Stimulated activated effector memory CD8-positive, alpha-beta T cell treated with anti-CD3 and anti-CD28 coated beads, Interleukin-12 subunit alpha, Interleukin-12 subunit beta, amount 100 ng/mL, for 72 hours (primary cell): ENCODE results near the gene VAC14.

Experiments used
- ATAC-seq: fragments of 150-1000 bp; cut with Tn5 transposase; 2 replicates; pipeline ENCODE4 v1.10.0; 2021
- DNase-seq, 2 donors: peaks; one replicate each; pipeline ENCODE4 v3.0.0; 2021 to 2022; ENCODE audit warnings: low spot score in 2 of 2
- H3K27ac Mint-ChIP-seq: one replicate; pipeline ENCODE4 v1.8.0; 2022; ENCODE audit warnings: mild to moderate bottlenecking, mixed read lengths
- H3K36me3 Mint-ChIP-seq: one replicate; pipeline ENCODE4 v1.8.0; 2022; ENCODE audit warnings: mild to moderate bottlenecking, mixed read lengths
- H3K4me1 Mint-ChIP-seq: one replicate; pipeline ENCODE4 v1.8.0; 2022; ENCODE audit warnings: mixed read lengths
- H3K4me3 Mint-ChIP-seq: one replicate; pipeline ENCODE4 v1.8.0; 2022; ENCODE audit warnings: mild to moderate bottlenecking, mixed read lengths
- H3K9me3 Mint-ChIP-seq: one replicate; pipeline ENCODE4 v1.8.0; 2022; ENCODE audit warnings: mixed read lengths

The VAC14 gene

DNA sequence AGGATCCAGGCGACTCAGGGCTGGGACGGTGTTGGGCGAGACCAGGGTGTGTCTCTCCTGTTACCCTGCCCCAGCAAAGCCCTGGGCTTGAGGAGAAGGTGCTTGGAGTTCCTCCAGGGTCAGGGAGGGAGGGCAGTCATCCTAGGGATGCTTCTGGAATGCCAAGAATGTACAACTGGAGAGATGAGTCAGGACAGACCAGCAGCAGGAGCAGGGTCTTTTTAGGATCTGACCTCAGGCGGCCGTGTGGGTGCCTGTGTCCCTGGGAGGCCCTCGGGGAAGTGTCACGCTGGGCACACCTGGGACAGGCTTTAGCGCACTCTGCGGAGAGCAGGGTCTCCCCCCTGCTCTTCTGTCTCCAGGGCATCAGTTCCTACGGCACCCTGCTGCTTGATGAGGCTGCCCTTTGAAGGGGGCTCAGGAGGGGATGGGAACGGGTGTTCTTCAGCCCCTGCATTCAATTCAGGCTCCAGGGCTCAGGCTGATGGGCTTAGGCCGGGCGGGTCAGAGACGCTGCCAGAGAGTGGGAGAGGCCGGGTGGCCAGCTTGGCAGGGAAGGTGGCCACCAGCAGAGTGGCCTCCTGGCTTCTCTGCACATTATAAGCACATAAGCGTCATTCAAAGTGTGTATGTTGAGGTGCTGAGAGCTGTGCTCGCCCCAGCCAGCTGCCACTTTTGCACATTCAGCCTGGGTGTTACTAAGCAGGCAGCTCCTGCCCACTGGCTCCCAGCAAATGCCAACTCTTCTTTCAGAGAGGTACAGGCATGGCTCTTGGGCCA is 106.7 kb downstream of the VAC14 start:
- Mint-ChIP-seq H3K4me3 (no peak overlapping the region), H3K9me3 (no peaks in the 10 kb centered on the region), H3K27ac (no peak overlapping the region), H3K36me3 (peaks cover 4% of the 10 kb centered on the region), H3K4me1 (peaks cover 23% of the 10 kb centered on the region)
- DNase-seq (no peak), ATAC-seq (no peak)

DNA sequence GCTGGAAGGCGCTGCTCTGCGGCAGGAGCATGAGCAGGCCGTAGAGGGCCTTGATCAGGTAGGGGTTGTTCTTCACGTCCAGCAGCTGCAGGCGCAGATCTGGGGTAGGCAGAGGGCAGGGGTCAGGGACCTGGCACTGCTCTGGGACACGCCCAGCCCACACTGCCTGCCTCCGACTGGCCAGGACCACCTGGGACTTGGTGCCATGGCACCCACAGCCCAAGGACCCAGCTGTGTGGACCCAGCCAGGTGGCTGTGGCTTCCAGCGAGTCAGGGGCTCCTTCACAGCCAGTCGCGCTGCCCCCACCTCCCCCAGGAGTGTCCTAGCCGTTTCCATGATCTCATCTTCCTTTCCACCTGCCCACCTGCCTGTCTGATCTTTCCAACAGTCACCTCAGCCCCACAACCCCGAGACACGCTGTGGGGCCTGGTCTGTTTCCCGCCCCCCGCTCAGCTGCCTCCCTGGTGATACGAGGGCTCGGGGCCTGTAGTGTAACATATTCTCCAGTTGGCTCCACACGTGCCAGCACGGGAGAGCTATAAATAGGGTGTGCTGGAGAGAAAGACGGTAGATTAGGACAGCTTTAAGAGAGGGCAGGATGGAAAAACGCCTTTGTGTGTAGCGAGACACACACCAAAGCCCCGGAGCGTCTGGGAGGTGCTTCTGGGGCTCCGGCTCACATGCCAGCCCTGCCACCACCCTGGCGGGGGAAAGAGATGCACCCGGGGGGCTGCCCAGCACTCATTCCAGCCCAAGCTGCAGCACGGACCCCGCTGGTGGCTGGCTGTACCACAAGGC is 107.9 kb downstream of the VAC14 start:
- Mint-ChIP-seq H3K36me3 (no peaks in the 10 kb centered on the region), H3K9me3 (no peaks in the 10 kb centered on the region), H3K27ac (no peak overlapping the region), H3K4me3 (no peak overlapping the region), H3K4me1 (peaks cover 18% of the 10 kb centered on the region)
- DNase-seq = no peak
- no peak for ATAC-seq

DNA sequence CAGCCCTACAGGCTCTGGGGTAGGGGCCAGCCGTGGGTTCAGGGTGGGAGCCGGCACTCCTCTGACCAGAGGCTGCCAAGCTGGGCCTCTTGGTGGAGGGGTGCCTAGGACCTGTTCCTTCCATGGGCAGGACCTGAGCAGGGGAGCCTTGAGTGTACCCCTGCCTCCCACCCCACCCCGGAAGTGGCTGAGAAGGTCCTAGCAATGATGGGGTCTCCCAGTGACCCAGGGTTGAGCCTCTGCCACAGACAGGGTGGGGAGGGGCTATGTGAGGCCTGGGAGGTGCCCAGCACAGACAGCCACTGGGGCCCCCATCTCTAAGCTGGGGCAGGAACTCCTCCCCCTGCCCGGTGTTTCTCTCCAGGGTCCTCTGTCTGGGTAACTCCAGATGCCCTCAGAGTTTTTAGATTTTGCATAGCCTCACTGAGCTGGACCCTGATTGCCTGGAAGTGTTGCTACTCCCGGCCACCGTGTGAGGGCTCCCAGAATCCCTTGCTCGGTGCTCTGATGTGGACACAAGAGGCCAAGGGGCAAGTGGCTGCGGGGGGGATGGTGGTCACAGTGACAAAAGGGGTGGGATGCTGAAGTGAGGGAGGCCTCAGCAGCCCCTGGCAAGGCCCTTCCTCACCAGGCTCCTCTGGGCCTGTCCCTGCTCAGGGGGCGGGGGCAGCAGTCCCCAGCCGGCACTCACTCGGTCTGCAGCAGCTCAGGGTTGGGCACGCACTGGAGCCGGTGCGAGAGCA is 108.7 kb downstream of the VAC14 start:
- no peak overlapping the region for H3K4me3 Mint-ChIP-seq
- H3K9me3 Mint-ChIP-seq = no peaks in the 10 kb centered on the region
- peaks cover 18% of the 10 kb centered on the region for H3K4me1 Mint-ChIP-seq
- H3K27ac Mint-ChIP-seq = no peak overlapping the region
- ATAC-seq = no peak
- no peaks in the 10 kb centered on the region for H3K36me3 Mint-ChIP-seq
- DNase-seq = no peak

DNA sequence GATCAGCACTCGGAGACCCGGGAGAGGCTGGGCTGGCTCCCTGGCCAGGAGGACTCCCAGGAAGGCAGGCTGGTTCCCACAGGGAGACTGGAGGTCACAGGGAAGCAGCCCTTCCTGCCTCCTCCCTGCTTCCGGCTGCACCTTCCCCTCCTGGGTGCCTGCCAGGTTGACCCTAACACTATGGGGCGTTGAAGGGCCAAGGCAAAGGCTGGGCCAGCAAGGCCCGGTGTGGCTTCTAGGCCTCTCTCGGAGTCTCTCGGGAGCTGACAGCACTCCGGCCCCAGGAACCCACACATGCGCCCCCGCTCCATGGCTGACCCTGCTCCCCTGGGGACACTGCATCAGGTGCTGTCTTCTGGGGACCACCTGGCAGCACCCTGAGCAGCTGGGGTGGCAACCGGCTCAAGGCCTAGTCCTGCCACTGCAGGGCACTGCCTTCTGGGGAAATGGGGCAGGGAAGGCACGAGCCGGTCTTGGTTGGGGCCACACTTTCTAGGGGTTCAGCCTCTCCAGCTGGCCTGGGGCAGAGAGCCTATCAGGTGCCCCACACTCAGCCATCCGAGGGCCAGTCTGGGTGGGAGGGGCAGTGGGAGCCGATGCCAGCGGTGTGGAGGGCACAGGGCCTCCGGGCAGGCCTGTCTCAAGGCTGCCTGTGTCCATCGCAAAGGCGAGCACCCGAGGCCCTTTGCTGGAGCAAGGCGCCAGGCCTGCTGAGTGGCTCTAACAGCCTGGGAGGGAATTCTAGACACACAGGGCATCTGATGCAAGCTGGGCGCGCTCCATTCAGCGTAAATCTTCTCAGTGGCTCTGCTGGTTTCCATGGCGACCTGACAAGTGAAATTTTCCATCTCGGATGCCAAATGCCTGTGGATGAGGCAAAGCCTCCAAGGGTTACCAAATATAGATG is 109.5 kb downstream of the VAC14 start:
- no peak for ATAC-seq
- Mint-ChIP-seq H3K4me3 (no peak overlapping the region), H3K9me3 (no peaks in the 10 kb centered on the region), H3K36me3 (no peaks in the 10 kb centered on the region), H3K27ac (no peak overlapping the region), H3K4me1 (peaks cover 11% of the 10 kb centered on the region)
- DNase-seq = no peak

DNA sequence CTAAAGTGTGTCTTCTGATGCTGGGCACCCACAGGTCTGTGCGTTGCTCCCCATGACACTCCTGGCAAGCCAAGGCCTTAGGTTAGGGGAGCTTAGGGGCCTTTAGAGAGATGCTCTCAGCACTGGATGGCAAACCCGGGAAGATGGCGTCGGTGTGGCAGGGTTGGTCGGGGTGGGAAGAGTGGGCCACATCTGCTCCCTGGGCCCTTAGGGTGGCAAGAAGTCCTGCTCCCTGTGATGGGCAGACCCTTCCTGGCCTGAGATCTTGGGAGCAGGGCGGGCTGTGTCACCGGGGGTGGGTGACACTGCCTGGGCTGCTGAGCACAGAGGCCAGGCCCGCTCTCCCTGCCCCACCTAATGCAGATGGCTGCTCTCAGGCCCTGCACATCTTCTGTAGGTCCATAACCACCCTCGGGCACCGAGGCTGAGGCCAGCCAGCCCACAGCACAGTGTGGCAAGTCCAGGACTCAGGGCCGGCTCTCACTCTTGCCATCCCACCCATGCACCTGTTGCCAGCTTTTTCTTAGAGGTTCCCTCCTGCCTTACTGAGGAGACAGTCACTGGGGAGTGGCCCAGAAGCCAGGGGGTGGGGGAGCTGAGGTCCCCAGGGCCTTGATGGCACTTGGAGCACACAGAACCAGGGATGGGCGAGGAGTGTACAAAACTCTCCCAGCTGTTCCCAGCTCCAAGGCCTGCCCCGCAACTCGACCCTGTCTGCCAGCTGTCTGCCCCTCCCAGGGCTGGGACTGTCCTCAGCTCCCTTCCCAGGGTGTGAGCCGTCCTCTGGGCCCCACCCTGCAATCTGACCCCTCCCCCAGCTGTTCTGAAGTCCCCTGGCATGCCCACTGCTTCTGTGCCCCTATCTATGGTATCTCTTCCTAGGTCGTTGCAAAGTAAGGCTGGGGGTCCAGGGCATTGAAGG is 110.7 kb downstream of the VAC14 start:
- no peak for ATAC-seq
- Mint-ChIP-seq H3K36me3 (no peaks in the 10 kb centered on the region), H3K4me3 (no peak overlapping the region), H3K27ac (peak overlapping the region; percentile 26), H3K4me1 (peaks cover under 1% of the 10 kb centered on the region), H3K9me3 (no peaks in the 10 kb centered on the region)
- no peak for DNase-seq

DNA sequence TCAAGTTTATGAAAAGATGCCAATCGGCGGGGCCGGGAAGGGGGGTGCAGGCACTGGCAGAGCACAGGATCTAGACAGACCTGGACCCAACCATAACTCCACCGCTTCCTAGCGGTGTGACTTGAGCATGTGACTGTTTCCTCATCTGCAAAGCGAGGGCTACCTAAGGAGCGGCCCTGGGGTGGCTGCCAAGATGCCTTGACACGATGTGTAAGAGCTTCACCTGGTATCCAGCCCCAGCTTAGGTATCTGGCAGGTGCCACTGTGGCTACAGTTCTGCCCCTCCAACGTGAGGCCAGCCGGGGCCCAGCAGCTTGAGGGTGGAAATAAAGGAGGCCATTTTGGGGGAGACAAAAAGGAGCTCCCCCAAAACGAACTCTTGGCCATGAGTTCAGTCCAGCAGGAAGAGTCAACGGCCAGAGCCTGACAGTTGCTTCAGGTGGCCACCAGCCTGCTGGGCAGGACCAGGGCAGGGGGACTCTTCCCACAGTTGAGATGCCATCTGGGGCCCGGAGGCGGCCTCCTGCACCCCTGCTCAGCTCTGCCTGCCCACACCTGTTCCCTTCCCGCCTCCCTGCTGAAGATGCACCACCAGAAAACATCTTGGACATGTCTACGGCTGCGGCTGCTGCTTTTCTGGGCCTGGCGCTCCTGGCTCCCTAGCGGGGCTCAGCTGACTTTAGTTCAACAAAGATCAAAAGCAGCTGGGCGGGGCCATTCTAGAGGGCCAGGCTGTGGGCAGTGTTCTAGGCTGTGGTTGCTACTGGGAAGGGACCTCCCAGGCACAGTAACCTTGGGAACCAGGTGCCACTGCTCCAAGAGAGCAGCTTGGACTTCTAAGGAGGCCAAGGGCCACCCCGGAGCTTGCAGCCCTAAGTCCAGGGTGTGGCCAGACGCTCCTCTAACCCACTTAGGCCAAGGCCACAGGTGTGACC is 111.7 kb downstream of the VAC14 start:
- no peak overlapping the region for H3K4me3 Mint-ChIP-seq
- DNase-seq (no peak), ATAC-seq (no peak)
- no peaks in the 10 kb centered on the region for H3K36me3 Mint-ChIP-seq
- no peaks in the 10 kb centered on the region for H3K4me1 Mint-ChIP-seq
- no peak overlapping the region for H3K27ac Mint-ChIP-seq
- no peaks in the 10 kb centered on the region for H3K9me3 Mint-ChIP-seq

DNA sequence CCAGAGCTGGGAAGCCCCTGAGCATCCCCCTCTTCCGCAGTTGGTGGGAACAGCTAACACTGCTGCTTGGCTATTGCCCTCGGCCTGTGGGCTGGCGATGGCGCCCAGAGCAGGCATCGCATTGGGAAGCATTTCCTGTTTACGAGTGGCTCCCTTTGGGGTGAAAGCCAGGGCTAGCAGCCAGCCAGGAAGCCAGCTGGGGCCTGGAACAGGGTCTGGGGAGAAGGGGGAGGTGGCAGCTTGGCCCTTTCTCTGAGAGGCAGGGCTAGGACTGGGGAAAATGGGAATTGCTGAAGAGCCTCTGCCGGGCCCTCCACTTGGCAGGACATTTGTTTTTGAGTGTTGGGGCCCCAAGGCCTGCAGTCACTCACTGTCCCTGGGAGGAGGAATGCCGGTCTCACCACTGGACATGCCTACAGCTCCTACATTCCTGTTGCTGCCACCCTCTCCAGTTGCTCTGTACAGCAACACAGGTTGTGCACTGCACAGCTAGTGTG is 112.7 kb downstream of the VAC14 start:
- H3K9me3 Mint-ChIP-seq = no peaks in the 10 kb centered on the region
- H3K4me3 Mint-ChIP-seq = no peak overlapping the region
- H3K36me3 Mint-ChIP-seq = no peaks in the 10 kb centered on the region
- DNase-seq (no peak), ATAC-seq (no peak)
- no peak overlapping the region for H3K27ac Mint-ChIP-seq
- no peaks in the 10 kb centered on the region for H3K4me1 Mint-ChIP-seq

DNA sequence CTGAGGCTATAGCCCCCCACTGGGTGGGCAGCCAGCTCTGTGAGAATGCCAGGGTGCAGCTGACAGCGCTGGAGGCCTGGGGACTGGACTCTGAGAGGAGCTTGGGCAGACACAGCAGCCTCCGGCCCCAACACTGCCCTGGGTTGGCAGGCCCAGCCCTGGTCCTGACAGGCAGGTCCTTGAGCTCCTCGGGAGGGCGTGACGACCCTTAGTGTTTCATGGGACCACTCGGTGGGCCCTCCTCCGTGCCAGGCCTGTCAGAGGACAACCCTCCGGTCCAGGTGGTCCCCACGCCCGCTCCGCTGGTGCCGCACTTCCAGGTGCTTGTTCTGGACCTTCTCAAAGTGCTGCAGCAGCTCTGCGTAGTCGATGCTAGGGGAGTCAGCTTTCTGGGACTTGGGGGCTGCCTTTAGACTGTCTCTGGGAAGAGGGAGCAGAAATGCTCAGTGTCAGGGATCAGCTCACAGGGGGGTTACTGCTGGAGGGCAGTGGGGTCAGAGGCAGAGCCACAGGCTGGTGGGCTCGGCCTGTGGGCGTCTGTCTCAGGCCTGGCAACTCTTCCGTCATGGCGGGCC is 113.2 kb downstream of the VAC14 start:
- Mint-ChIP-seq H3K27ac (no peak overlapping the region), H3K36me3 (no peaks in the 10 kb centered on the region), H3K4me3 (peak overlapping the region; percentile 20), H3K9me3 (no peaks in the 10 kb centered on the region), H3K4me1 (no peaks in the 10 kb centered on the region)
- no peak for DNase-seq
- ATAC-seq = no peak

DNA sequence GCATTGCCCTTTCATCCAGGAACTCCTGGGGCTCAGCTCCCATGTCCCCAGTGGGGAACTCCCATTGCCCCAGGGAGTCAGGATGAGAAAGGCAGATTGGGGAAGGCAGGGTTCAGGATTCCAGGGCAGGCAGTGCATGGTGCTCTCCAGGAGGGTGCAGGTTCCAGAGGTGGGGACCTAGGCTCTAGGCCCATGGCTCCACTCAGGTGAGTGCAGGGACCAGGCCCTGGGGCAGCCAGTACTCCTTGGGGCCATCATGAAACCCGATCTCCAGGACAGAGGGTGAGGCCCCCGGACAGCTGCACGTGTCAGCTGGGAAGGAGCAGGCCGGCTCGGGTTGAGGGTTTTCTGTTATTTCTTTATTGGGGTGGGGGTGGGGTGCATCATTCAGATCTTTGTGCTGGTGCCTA is 113.9 kb downstream of the VAC14 start:
- ATAC-seq = no peak
- Mint-ChIP-seq H3K9me3 (no peaks in the 10 kb centered on the region), H3K27ac (no peak overlapping the region), H3K36me3 (no peaks in the 10 kb centered on the region), H3K4me1 (no peaks in the 10 kb centered on the region), H3K4me3 (peak overlapping the region; percentile 20)
- DNase-seq = no peak

DNA sequence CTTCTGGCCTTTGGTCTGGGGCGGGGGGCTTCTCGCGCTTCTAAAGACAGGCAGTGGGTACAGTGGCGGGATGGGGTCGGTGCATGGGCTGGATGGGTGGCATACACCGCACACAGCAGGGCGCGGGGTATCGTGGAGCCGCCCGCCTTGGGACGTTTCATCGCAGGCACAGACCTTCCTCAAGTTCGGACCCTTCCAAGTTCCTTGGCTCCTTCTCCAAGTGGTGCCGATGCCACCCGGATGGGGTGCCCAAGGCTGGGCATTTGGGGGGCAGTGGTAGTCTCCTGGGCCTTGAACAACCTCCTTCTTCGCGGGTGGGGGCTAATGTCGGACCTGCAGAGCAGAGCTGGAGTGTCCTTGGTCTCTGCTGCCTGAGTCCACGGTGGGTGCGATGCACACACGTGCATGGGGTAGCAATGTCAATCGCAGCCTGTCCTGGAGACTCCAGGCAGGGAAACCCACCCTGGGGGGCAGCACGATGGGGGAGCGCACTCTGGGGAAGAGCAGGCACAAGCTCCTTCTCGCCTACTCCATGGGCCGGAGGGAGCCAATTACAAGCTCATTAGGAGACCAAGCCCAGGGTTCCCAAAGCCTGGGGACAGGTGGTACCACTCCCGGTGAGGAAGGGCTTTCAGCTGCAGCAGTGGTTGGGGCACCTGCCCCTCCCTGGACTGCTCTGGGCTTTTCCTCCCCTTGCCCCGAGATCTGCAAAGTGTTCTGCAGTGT is 114.4 kb downstream of the VAC14 start:
- Mint-ChIP-seq H3K4me1 (no peaks in the 10 kb centered on the region), H3K36me3 (no peaks in the 10 kb centered on the region)
- no peak for ATAC-seq

DNA sequence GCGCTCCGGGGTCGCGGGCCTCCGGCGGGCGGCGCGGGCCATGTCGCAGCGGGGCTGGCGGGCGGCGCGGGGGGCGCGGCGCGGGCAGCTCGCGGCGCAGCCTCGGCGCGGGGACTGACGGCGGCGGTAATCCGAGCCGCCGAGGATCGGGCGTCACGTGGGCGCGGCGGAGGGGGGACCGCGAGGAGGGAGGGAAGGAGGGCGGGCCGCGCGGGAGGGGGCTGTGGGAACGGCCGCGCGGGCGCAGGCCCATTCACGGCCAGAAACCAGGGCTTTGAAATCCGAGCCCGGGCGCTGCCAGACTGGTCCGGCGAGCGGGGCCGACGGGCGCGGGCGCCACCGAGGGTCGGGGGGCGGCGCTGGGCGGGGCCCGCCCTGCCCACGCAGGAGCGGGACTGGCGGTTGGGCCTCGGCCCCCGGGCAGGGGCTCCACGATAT is 115.0 kb downstream of the VAC14 start, which contains the start of gene MTSS2:
Gene MTSS2 (minus strand): TSS at position 116 of the 438 bp plus-strand sequence. CDS start 262 bp downstream, outside the sequence.
- H3K4me1 Mint-ChIP-seq = no peaks in the 10 kb centered on the region
- no peak for DNase-seq
- H3K9me3 Mint-ChIP-seq = no peaks in the 10 kb centered on the region
- ATAC-seq = peak; percentile 4
- H3K4me3 Mint-ChIP-seq = peak within 1 kb of the TSS; percentile 18
- H3K27ac Mint-ChIP-seq = no peak within 1 kb of the TSS
- no peaks in the 10 kb centered on the region for H3K36me3 Mint-ChIP-seq

More for the DNA sequence above, 114.4 kb downstream of the VAC14 start:
- Mint-ChIP-seq H3K27ac (no peak overlapping the region), H3K9me3 (no peaks in the 10 kb centered on the region), H3K4me3 (no peak overlapping the region)
- DNase-seq = no peak
